ENCODE data around the gene TSSK2.

Gene TSSK2

GRCh38 chr22:19125474-19126308 lies 5.4 kb upstream of the TSSK2 start:
- FAIRE-seq, result no peak

GRCh38 chr22:19126309-19127273 lies 4.5 kb upstream of the TSSK2 start:
- FAIRE-seq, result no peak

- FAIRE-seq, result no peak
Observed at GRCh38 chr22:19127329-19128008, 3.6 kb upstream of the TSSK2 start.

GRCh38 chr22:19128009-19128401 lies 3.1 kb upstream of the TSSK2 start:
- FAIRE-seq, result no peak

GRCh38 chr22:19128946-19129727 lies 2.0 kb upstream of the TSSK2 start:
- FAIRE-seq, result no peak

- FAIRE-seq, result no peak
Observed at GRCh38 chr22:19129871-19130270, 1.2 kb upstream of the TSSK2 start.

- FAIRE-seq, result no peak
Observed at GRCh38 chr22:19131685-19132015, 542 bp downstream of the TSSK2 start.

- FAIRE-seq, result no peak
Observed at GRCh38 chr22:19132153-19132552, 1.0 kb downstream of the TSSK2 start.

- no peak for FAIRE-seq
Observed at GRCh38 chr22:19132693-19133400, 1.7 kb downstream of the TSSK2 start.

- FAIRE-seq, result no peak
Observed at GRCh38 chr22:19133561-19133960, 2.5 kb downstream of the TSSK2 start.

- FAIRE-seq, result no peak
Observed at GRCh38 chr22:19134176-19134831, 3.2 kb downstream of the TSSK2 start.

- no peak for FAIRE-seq
Observed at GRCh38 chr22:19134874-19135273, 3.8 kb downstream of the TSSK2 start.

GRCh38 chr22:19136915-19137314 lies 5.8 kb downstream of the TSSK2 start:
- FAIRE-seq, result no peak

GRCh38 chr22:19137384-19138216 lies 6.5 kb downstream of the TSSK2 start:
- FAIRE-seq, result no peak

GRCh38 chr22:19138217-19139000 lies 7.3 kb downstream of the TSSK2 start:
- FAIRE-seq, result no peak

GRCh38 chr22:19139001-19139356 lies 7.9 kb downstream of the TSSK2 start:
- no peak for FAIRE-seq

GRCh38 chr22:19139974-19140373 lies 8.9 kb downstream of the TSSK2 start:
- no peak for FAIRE-seq

GRCh38 chr22:19142394-19142793 lies 11.3 kb downstream of the TSSK2 start:
- no peak for FAIRE-seq

GRCh38 chr22:19143212-19143611 lies 12.1 kb downstream of the TSSK2 start:
- FAIRE-seq, result no peak
